ENCODE measurements around the gene GOLGA3.
"Not testable (repeated sequence)": the region's sequence is repeated elsewhere in the genome, so short reads cannot be mapped to it uniquely, and the experiment has no call there.

The GOLGA3 gene

DNA sequence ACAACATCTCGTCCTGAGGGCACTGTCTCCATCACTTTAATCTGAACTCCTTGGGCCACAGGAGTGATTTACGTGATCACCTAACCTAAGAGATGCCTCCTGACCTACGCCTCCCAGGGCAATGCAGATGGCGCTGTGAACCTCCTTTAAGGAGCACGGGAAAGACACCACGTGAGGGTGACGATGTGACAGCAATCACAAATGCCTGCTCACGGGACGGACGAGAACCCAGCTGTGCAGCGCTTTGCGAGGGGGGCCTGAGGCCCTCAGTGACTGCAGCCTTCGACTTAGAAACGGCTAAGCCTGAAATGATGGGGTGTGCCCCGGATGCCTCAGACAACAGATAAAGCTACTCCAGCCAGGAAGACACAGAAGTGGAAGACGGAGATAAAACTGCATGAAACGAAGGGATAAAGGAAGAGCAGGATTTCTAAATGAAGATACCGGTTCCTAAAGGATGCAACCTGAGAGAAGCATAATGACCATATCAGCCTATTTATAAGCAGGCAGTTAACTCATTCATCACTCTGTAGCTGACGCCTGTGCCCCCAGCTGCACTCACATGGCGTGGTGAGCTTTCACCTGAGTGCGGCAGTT, 13.9 kb upstream of the GOLGA3 start:
- Histone ChIP-seq H3K27ac (ENCODE audit: low read depth, low read length) (no peak overlapping the region), H3K4me3 (ENCODE audit: low read depth, low read length) (no peak overlapping the region), H3K36me3 (ENCODE audit: control insufficient read depth, insufficient read depth, low read length) (peaks cover 73% of the 10 kb centered on the region), H3K9ac (ENCODE audit: low read length) (no peak overlapping the region), H3K4me1 (ENCODE audit: control insufficient read depth, insufficient read depth, low read length) (peaks cover 7% of the 10 kb centered on the region), H3K27me3 (ENCODE audit: control insufficient read depth, insufficient read depth, low read length) (no peaks in the 10 kb centered on the region), H3K9me3 (ENCODE audit: control insufficient read depth, insufficient read depth, low read depth, low read length) (no peaks in the 10 kb centered on the region)

DNA sequence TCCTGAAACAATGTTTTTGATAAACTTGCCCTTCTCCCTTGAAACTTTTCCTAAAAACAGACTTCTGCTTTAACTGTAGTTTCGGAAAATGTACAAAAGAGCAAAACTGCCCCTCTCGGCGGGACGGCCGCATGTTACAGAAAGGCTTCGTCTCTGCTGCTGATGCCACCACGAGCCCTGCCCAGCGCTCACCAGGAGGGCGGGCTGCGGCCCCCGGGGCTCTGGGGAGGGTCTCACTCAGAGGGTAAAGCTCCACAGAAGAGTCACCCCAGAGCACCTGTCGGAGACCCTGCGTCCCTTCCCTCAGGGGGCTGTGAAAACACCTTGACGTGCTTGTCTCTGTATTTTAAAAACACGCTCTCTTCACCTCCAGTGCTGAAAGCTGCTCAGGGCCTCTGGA, 12.5 kb upstream of the GOLGA3 start:
- H3K36me3 ChIP-seq (ENCODE audit: control insufficient read depth, insufficient read depth, low read length): peaks cover 67% of the 10 kb centered on the region

DNA sequence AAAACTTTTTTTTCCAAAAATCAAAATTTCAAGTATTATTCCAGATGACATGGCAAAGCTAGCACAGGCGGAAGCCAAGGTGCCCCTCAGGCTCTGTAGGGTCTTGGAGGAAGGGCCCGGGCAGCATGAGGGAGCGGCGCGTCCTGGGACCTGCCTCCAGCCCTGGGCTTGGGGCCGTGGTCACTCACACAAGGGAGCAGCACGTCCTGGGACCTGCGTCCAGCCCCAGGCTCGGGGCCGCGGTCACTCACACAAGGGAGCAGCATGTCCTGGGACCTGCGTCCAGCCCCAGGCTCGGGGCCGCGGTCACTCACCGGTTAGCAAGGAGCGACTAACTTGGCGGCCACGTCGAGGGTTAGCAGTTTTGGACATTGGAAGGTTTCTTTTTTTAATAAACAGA, 11.9 kb upstream of the GOLGA3 start:
- Histone ChIP-seq H3K36me3 (ENCODE audit: control insufficient read depth, insufficient read depth, low read length) (peaks cover 62% of the 10 kb centered on the region), H3K9ac (ENCODE audit: low read length) (no peak overlapping the region), H3K9me3 (ENCODE audit: control insufficient read depth, insufficient read depth, low read depth, low read length) (no peaks in the 10 kb centered on the region), H3K27ac (ENCODE audit: low read depth, low read length) (no peak overlapping the region), H3K4me1 (ENCODE audit: control insufficient read depth, insufficient read depth, low read length) (no peaks in the 10 kb centered on the region), H3K4me3 (ENCODE audit: low read depth, low read length) (no peak overlapping the region), H3K27me3 (ENCODE audit: control insufficient read depth, insufficient read depth, low read length) (no peaks in the 10 kb centered on the region)

More for the DNA sequence above, 12.5 kb upstream of the GOLGA3 start:
- no peaks in the 10 kb centered on the region for H3K4me1 ChIP-seq (ENCODE audit: control insufficient read depth, insufficient read depth, low read length)
- no peaks in the 10 kb centered on the region for H3K9me3 ChIP-seq (ENCODE audit: control insufficient read depth, insufficient read depth, low read depth, low read length)
- H3K27ac ChIP-seq (ENCODE audit: low read depth, low read length): no peak overlapping the region
- H3K4me3 ChIP-seq (ENCODE audit: low read depth, low read length): no peak overlapping the region
- H3K27me3 ChIP-seq (ENCODE audit: control insufficient read depth, insufficient read depth, low read length): no peaks in the 10 kb centered on the region
- no peak overlapping the region for H3K9ac ChIP-seq (ENCODE audit: low read length)

DNA sequence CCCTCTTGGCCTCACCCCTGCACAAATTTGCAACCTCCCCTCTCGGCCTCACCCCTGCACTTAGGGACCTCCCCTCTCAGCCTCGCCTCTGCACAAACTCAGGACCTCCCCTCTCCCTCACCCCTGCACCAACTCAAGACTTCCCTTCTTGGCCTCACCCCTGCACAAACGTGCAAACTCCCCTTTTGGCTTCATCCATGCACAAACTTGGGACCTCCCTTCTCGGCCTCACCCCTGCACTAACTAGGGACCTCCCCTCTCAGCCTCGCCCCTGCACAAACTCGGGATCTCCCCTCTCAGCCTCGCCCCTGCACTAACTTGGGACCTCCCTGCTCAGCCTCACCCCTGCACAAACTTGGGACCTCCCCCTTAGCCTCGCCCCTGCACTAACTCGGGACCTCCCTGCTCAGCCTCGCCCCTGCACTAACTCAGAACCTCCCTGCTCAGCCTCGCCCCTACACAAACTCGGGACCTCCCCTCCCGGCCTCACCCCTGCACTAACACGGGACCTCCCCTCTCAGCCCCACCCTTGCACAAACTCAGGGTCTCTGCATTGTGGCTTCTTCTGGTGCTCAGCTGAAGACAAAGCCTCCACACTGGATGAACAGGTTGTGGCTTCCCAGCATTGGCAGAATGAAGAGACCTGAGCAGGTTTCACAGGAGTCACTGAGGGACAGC, 11.0 kb upstream of the GOLGA3 start:
- Histone ChIP-seq H3K9ac (ENCODE audit: low read length) (no peak overlapping the region), H3K4me3 (ENCODE audit: low read depth, low read length) (no peak overlapping the region), H3K27me3 (ENCODE audit: control insufficient read depth, insufficient read depth, low read length) (no peaks in the 10 kb centered on the region), H3K9me3 (ENCODE audit: control insufficient read depth, insufficient read depth, low read depth, low read length) (no peaks in the 10 kb centered on the region), H3K4me1 (ENCODE audit: control insufficient read depth, insufficient read depth, low read length) (no peaks in the 10 kb centered on the region), H3K36me3 (ENCODE audit: control insufficient read depth, insufficient read depth, low read length) (peaks cover 60% of the 10 kb centered on the region), H3K27ac (ENCODE audit: low read depth, low read length) (no peak overlapping the region)

DNA sequence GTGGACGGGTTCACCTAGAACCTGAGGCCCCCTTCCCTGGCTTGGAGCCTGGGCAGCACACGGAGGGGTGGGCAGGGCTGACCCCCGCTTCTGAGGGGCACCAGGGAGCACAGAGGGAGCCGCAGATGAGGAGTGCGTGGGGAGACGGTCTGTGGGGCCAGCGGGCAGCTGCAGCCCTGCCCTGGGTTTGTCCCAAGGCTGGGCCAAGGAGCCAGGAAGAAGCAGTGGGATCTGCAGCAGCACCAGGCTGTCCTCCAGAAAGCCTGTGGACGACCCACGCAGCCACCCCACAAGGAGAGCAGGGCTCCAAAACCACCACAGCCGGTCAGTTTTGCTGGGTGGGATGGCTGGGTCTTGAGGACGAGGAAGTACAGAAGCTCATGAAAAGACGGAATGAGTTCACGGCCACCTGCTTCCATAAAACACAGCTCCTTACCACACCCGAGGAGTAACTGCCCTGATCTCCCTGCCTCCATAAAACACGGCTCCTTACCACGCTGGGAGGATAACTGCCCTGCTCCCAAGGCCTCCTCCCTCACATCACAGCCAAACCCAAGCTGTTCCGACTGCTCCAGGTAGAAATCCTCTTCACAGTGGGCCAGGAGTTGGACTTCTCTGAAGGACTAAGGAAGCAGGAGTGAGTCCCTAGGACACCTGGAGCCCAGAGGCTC, 9.9 kb upstream of the GOLGA3 start:
- Histone ChIP-seq H3K27me3 (ENCODE audit: control insufficient read depth, insufficient read depth, low read length) (no peaks in the 10 kb centered on the region), H3K4me1 (ENCODE audit: control insufficient read depth, insufficient read depth, low read length) (no peaks in the 10 kb centered on the region), H3K4me3 (ENCODE audit: low read depth, low read length) (no peak overlapping the region), H3K9ac (ENCODE audit: low read length) (no peak overlapping the region), H3K36me3 (ENCODE audit: control insufficient read depth, insufficient read depth, low read length) (peaks cover 60% of the 10 kb centered on the region), H3K27ac (ENCODE audit: low read depth, low read length) (no peak overlapping the region), H3K9me3 (ENCODE audit: control insufficient read depth, insufficient read depth, low read depth, low read length) (no peaks in the 10 kb centered on the region)

DNA sequence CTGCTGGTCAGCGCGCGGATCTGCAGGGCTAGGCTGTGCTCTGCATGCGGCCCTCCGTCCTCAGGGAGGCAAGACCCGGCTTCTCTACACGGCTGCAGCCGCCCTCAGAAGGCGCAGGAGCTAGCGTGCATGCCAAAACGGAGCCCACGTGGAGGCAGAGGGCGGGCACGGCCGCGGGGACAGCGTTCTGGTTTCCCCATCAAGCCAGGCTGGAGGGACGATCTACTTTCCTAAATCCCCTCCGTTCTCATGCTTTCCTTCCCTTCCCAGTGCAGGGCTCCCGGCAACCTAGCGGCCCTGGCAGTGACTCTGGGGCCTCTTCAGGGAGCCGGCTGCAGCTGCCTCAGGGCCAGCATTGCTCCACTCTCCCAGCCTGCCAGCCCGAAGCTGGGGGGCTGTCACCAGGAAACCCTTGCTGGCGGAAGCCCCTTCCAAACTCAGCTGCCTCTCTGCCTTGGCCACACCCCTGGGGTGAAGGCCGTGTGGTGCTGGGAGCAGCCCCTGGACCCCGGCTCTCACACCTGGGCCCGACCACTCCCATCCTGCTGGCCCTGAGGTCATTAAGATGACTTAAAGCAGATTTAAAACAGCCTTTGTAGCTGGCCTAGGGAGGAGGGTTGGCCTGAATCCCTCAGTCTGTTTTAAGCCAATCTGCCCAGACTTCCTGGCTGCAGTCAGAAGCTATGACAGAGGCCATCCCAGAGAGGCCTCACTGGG, 9.2 kb upstream of the GOLGA3 start:
- no peak overlapping the region for H3K27ac ChIP-seq (ENCODE audit: low read depth, low read length)
- no peak overlapping the region for H3K4me3 ChIP-seq (ENCODE audit: low read depth, low read length)
- peaks cover 54% of the 10 kb centered on the region for H3K36me3 ChIP-seq (ENCODE audit: control insufficient read depth, insufficient read depth, low read length)
- no peaks in the 10 kb centered on the region for H3K27me3 ChIP-seq (ENCODE audit: control insufficient read depth, insufficient read depth, low read length)
- no peak overlapping the region for H3K9ac ChIP-seq (ENCODE audit: low read length)
- no peaks in the 10 kb centered on the region for H3K9me3 ChIP-seq (ENCODE audit: control insufficient read depth, insufficient read depth, low read depth, low read length)
- H3K4me1 ChIP-seq (ENCODE audit: control insufficient read depth, insufficient read depth, low read length): no peaks in the 10 kb centered on the region

DNA sequence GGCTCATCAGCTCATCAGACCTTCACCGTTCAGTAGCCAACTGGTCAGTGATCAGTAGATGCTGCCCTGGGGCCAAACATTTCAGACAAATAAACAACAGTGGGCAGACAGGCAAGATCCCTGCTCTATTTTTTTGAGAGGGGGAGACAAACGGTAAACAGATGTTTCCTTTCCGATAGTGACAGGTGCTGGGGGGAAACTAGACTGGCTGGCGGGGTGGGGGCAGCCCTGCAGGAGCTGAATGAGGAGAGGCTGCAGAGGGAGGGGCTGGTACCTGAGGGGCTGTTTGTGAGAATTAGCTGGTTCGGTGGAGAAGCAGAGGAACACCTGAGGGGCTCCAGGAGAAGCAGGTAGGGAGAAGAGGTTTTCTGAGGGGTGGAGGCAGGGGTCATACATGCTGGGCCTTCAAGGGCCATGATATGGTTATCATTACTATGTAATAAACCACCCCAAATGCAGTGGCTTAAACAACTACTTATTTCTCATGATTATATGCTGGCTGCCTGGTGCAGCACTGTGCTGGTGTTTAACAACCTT, 8.2 kb upstream of the GOLGA3 start:
- Histone ChIP-seq H3K27me3 (ENCODE audit: control insufficient read depth, insufficient read depth, low read length) (no peaks in the 10 kb centered on the region), H3K36me3 (ENCODE audit: control insufficient read depth, insufficient read depth, low read length) (peaks cover 45% of the 10 kb centered on the region), H3K27ac (ENCODE audit: low read depth, low read length) (no peak overlapping the region), H3K9ac (ENCODE audit: low read length) (no peak overlapping the region), H3K9me3 (ENCODE audit: control insufficient read depth, insufficient read depth, low read depth, low read length) (no peaks in the 10 kb centered on the region), H3K4me3 (ENCODE audit: low read depth, low read length) (no peak overlapping the region), H3K4me1 (ENCODE audit: control insufficient read depth, insufficient read depth, low read length) (no peaks in the 10 kb centered on the region)

DNA sequence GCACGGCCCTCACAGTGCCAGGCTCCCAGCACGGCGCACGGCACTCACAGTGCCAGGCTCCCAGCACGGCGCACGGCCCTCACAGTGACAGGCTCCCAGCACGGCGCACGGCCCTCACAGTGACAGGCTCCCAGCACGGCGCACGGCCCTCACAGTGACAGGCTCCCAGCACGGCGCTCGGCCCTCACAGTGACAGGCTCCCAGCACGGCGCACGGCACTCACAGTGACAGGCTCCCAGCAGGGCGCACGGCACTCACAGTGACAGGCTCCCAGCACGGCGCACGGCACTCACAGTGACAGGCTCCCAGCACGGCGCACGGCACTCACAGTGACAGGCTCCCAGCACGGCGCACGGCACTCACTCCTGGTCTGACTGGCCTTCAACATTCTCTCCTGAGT, 7.6 kb upstream of the GOLGA3 start:
- peaks cover 40% of the 10 kb centered on the region for H3K36me3 ChIP-seq (ENCODE audit: control insufficient read depth, insufficient read depth, low read length)
- H3K9ac ChIP-seq (ENCODE audit: low read length); H3K4me1 ChIP-seq (ENCODE audit: control insufficient read depth, insufficient read depth, low read length); H3K27me3 ChIP-seq (ENCODE audit: control insufficient read depth, insufficient read depth, low read length); H3K27ac ChIP-seq (ENCODE audit: low read depth, low read length); H3K4me3 ChIP-seq (ENCODE audit: low read depth, low read length); H3K9me3 ChIP-seq (ENCODE audit: control insufficient read depth, insufficient read depth, low read depth, low read length): not testable (repeated sequence)

DNA sequence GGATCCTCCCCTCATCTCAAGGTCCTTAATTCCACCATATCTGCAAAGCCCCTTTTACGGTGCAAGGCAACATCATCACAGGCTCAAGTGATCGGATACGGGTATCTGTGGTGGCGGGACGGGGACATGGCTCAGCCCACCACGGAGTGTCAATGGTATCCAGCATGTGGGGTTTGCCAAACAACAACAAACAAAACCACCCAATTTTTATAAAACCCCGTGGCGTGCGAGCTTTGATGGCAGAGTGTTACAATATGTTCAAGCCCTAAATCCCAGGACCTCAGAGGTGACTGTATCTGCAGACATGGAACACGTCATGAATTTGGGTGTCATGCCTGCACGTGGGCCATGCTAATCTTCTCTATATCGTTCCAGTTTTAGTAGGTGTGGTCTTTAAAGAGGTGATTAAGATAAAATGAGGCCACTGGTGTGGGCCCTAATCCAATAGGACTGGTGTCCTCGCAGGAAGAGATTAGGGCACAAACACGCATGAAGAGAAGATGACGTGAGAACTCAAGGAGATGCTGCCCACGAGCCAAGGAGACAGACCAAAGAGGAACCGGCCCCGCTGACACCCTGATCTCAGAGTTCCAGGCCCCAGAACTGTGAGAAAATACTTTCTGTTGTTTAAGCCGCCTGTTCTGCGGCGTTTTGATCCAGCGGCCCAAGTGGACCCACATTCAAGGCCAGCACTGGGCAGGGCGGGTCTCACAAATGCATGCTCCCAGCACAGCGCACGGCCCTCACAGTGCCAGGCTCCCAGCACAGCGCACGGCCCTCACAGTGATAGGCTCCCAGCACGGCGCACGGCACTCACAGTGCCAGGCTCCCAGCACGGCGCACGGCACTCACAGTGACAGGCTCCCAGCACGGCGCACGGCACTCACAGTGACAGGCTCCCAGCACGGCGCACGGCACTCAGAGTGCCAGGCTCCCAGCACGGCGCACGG, 6.7 kb upstream of the GOLGA3 start:
- Histone ChIP-seq H3K4me1 (ENCODE audit: control insufficient read depth, insufficient read depth, low read length) (no peaks in the 10 kb centered on the region), H3K9ac (ENCODE audit: low read length) (no peak overlapping the region), H3K27ac (ENCODE audit: low read depth, low read length) (no peak overlapping the region), H3K36me3 (ENCODE audit: control insufficient read depth, insufficient read depth, low read length) (peaks cover 32% of the 10 kb centered on the region), H3K9me3 (ENCODE audit: control insufficient read depth, insufficient read depth, low read depth, low read length) (no peaks in the 10 kb centered on the region), H3K27me3 (ENCODE audit: control insufficient read depth, insufficient read depth, low read length) (no peaks in the 10 kb centered on the region), H3K4me3 (ENCODE audit: low read depth, low read length) (no peak overlapping the region)

DNA sequence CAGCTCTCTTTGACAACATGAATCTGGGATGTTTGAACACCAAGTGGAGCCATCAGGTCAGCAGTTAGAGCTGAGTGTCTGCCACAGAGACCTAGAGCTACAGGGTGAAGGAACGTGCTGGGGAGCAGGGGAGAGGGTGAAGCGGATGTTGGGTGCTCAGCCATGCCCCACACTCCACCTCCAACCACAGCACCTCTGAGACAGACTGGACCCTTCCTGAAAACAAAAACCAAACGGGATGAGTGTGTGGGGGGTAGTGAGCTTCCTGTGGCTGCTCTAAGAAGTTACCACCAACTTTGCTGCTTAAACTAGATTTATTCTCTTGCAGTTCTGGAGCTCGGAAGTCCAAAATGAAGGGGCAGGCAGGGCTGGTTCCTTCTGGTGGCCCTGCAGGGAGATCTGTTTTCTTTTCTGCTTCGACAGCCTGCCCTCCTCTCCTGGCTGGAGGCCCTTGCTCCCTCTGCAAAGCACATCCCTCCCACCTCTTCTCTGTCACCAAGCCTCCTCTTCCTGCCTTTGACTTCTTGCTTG, 5.6 kb upstream of the GOLGA3 start:
- no peak overlapping the region for H3K27ac ChIP-seq (ENCODE audit: low read depth, low read length)
- H3K9ac ChIP-seq (ENCODE audit: low read length): no peak overlapping the region
- peaks cover 27% of the 10 kb centered on the region for H3K36me3 ChIP-seq (ENCODE audit: control insufficient read depth, insufficient read depth, low read length)
- no peaks in the 10 kb centered on the region for H3K4me1 ChIP-seq (ENCODE audit: control insufficient read depth, insufficient read depth, low read length)
- H3K4me3 ChIP-seq (ENCODE audit: low read depth, low read length): no peak overlapping the region
- no peaks in the 10 kb centered on the region for H3K27me3 ChIP-seq (ENCODE audit: control insufficient read depth, insufficient read depth, low read length)
- no peaks in the 10 kb centered on the region for H3K9me3 ChIP-seq (ENCODE audit: control insufficient read depth, insufficient read depth, low read depth, low read length)

All from HUES6 (cell line).